HG02852 (cell line): ENCODE measurements around the gene AKAP1.

Source experiments
- ATAC-seq: cut with Tn5 transposase; IDR thresholded peaks from one replicate; pipeline ENCODE4 v1.9.1; 2021; ENCODE audit warnings: mild to moderate bottlenecking, moderate library complexity; ENCODE audit not compliant: unreplicated experiment

Gene AKAP1

GRCh38 chr17:57125866-57126265 lies 40.8 kb downstream of the AKAP1 start:
- no peak for ATAC-seq

DNA sequence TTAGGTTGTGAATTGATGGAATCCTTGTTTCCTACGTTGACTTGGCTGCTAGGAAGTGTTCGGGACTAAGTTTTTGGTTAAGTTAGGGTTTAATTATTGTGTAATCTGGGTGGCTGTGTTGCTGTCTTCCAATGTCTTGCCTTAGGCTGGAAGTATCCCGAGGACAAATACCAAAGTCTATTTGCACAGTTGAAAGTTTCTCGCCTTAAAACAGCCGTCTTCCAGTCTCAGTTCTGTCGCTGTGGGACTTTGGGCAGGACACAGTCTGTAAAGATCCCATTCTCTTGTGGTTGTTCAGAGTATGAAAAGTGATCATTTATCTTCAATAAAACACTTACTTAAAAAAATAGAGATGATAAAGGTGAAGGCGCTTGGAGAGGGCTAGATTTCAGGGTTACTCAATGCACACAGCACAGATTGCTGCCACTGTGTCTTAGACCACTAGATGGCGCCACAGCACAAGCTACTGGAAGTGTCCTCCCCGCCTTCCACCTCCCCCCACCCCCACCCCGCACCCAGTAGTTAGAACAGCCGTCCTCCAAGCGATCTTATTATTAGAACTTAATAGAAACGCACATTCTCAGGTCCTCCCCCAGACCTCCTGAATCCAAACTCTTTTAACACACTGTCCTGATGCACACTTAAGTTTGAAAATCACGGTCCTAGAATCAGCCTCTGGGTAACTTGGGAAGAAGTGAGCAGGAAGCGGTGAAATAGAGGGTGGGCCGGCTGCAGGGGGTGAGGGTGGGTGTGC lies 45.8 kb downstream of the AKAP1 start:
- ATAC-seq = no peak

DNA sequence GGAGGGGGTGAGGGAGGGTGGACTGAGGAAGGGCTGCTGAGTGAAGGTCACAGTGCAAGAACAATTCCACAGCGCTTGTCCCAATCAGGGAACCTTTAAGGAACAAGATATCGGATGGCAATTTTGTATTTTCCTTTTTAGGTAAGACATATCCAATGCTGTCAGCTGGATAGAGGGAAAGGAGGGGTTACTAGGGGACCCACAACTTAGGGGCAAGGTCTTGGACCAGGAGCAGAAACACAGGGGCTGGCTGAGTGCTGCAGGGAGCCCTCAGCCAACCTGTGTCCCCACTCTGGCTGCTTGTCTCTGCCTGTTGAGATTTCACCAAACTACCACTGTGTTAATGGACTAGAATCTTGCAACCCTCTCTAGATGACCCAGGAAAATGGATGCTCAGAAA lies 47.6 kb downstream of the AKAP1 start:
- no peak for ATAC-seq

- no peak for ATAC-seq
These were observed 48.4 kb downstream of the AKAP1 start for GRCh38 chr17:57133486-57133885.

DNA sequence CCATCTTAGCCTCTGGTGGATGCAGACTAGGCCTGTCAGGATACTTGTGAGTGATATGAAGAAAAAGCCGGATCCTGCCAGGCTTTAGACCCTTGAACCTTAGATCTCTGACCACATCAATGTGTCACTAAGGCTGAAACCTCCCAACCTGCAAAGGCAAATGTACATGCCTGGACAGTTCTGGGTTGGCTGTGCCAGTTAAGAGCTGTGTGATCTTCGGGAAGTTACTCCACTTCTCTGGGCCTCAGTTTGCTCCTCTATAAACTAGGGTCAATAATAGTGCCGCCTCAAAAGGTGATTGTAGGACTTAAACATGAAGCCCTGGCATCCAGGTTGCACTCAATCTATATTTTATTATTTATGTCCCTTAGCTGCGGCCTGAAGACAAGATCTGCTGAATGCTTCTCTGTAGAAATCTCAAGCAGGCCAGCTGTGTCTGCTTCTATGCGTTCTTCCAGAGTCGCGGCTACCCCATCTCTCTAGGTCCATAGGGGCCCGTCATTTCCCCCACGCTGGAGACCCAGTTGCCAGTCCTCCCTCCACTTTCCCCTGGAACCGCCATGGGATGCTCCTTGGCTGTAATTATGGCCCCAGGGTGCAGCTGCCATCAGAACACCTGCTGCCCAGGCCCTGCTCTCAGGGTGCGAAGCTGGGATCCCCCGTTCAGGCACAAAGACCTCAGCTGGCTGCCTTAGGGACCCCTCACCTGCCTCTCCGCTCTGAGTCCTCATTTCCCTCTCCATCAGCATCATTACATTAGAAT lies 50.2 kb downstream of the AKAP1 start:
- ATAC-seq = no peak

DNA sequence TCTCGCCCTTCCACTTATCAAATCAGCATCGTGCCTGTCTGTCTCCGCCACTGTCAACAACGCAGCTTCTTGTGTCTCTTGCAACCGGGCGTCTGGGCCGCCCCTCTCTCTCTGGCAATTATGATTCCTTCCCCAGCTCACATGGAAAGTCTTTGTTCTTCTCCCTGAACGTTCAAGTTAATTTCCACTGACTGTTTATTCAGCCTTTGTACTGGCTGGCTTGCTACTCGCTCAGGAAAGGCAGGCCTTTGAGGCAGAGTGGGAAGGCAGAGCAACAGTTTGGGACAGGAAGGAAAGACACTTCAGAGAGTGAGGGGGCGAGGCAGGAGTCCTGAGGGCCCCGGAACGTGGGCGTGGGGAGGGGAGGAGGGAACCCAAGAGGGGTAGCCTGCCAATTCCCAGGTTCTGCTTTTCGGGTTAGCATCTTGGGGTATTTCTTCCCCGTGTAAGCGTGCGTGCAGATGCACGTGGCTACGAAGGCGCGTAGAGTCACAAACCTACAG lies 50.8 kb downstream of the AKAP1 start:
- ATAC-seq = no peak

- no peak for ATAC-seq
These were observed 51.3 kb downstream of the AKAP1 start for GRCh38 chr17:57136355-57136754.

DNA sequence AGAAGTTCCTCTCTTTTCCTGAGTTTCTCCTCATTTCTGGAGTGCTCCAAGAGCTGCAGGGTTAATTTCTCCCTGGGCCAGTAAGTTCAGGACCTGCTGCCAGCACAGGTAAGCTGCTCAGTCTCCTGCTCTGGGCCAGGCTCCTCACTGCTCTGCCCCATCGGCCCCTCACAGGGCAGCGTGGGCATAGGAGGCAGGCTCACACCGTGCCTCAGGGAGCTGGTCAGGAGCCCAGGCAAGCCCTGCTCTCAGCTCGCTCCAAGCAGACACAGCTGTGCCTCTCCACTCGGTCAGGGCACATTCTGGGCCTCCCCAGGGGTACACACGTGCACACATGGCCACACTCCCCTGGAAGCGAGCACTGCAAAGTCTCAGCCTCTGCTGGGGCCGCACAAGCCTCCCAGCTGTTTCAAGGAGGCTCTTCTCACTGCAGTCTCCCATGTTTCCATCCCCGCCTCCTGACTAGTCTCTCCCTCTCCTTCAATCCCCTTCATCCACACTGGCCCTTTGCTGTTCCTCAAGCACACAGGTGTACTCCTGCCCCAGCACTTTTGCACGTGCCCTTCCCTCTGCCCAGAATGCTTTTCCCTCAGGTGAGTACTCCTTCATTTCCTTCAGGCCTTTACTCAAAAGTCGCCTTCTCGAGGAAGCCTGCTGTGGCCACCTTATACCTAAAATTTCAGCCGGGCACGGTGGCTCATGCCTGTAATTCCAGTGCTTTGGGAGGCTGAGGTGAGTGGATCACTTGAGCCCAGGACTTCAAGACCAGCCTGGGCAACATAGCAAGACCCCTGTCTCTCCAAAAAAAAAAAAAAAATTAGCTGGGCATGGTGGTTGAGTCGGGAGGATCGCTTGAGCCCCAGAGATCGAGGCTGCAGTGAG lies 53.2 kb downstream of the AKAP1 start:
- no peak for ATAC-seq

GRCh38 chr17:57138956-57139576 lies 54.0 kb downstream of the AKAP1 start:
- no peak for ATAC-seq

- ATAC-seq = no peak
These were observed 55.3 kb downstream of the AKAP1 start for GRCh38 chr17:57140316-57140715.

DNA sequence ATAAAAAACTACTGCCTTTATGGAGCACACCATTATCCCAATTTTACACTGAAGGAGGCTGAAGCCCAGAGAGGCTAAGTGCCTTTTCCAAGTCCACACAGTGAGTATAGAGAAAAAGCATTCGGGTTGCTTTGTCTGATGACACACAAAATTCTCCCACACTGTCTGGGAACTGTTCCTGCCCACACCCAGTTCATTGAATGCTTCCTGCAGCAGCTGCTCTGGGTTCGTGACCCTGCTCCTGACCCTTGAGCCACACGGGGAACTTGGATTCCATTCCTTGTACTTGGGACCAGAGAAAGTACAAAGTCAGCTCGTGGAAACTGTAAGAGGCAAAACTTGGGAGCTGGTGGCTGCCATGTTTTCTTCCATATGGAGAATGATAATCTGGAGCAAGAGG lies 57.9 kb downstream of the AKAP1 start:
- no peak for ATAC-seq

DNA sequence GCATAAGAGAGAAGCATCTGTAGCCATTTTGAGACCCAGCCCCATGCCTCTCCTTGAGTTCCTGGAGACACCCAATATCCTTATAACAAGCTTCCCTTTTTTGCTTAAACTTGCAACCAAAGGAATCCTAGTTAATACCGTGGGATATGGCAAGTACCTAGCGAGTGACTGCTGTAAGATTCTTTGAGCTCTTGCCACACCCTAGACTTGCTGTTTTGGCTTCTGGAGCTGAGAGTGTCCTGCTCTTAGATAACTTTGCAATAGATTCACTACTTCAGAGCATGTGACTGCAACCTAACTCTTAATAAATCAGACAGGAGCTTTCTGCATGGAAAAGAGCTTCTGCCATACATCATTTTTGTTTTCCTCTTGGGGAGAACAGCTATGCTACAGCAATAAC lies 58.3 kb downstream of the AKAP1 start:
- no peak for ATAC-seq

GRCh38 chr17:57143919-57144318 lies 58.9 kb downstream of the AKAP1 start:
- no peak for ATAC-seq

DNA sequence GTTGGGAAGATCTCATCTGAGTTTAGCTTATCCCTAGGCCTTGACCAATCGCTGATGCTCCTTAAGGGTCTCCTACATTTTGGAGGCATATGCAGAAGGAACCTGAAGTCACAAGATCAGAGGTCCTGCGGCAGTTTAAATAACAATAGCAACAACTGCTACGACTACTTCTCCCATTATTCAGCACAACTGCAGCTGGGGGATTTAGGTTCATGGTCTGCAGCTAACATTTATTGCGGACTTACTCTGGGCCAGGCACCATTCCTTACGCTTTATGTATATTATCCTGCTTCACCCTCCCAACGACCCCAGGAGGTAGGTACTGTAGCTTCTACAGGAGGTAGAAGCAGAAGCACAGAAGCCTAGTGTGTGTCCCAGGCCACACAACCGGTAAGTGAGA lies 59.5 kb downstream of the AKAP1 start:
- ATAC-seq = no peak

DNA sequence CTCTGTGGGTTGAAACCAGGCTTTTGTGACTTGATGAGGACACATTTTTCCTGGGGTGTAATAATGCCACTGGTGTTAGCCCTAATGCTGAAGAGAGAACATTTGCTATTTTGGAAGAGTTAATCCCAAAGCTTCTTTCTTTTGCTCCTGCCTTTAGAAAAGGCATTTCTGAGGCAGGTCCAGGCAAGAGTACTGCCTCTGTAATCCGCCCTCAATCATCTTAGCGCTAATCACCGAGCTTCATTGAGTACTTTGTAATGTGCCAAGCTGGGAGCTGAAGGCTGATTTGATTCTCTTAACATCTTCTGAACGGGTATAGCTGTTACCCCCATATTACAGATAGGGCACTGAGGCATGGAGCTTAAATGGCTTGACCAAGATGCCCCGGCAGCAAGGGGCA lies 60.3 kb downstream of the AKAP1 start:
- ATAC-seq = no peak

DNA sequence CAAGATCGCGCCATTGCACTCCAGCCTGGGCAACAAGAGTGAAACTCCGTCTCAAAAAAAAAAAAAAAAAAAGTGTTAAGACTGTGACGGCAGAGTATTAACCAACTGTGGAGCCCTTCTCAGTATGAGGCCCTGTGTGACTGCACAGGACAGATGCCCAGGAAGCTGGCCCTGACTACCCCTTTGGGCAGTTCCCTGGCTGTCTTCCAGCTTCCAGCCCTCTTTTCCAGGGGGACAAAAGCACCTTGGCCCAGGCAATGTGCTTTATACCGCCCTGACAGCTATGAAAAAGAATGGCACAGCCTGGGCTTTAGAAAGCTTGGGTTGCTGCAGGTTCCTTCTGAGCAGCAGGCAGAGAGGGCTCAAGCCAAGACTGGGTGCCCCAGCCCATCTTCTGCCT lies 61.2 kb downstream of the AKAP1 start:
- ATAC-seq = no peak

DNA sequence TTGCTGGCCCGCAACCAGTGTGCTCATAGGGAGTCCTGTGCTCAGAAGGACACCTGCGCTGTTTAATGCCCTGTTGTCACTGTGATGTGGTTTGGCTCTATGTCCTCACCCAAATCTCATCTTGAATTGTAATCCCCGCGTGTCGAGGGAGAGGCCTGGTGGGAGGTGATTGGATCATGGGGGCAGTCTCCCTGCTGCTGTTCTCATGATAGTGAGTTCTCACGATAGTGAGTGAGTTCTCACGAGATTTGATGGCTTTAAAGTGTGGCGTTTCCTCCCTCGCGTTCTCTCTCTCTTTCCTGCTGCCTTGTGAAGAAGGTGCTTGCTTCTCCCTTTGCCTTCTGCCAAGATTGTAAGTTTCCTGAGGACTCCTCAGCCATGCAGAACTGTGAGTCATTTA lies 66.8 kb downstream of the AKAP1 start:
- ATAC-seq = no peak

DNA sequence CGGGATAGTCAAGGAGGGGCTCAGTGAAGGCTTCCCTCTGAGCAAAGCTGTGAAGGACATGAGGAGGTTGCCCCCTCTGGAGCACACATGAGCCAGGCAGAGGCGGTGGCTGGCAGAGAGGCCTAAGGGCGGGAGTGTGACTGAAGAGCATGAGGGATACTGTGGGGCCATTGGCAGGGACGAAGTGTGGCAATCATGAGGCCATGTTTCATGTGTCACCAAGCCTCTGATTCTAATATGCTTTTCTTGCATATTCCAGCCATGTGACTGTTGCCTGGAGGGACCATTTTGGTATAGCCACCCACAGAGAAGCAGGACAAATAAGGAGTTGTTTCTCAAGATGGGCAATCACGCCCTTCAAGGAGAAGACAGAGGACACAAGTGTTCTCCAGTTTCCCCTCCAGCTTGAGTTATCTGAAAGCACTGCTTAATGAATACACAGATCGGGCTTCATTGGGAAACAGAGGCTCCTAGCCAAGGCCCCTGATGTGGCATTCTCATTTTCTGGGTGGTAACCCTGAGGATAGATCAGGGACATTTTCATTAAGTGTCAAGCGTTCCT lies 68.0 kb downstream of the AKAP1 start:
- no peak for ATAC-seq

DNA sequence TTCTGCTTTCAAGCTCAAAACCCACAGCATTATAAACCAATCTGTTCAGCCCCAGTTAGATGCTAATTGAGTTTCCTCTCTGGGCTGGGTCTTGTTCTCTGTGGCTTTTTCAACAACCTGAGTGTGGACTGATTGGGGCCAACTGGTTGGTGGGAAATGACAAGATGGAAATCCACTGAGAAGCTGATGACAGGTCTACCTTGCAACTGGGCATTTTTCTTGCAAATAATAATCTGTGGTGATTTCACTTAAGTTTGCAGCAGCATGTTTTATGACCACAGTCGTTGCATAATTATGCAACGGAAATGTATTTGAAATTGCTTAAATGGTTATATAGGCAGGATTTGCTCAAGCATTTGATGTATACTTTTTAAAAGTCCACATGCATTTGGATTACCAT lies 69.9 kb downstream of the AKAP1 start:
- ATAC-seq = no peak

GRCh38 chr17:57158325-57158724 lies 73.3 kb downstream of the AKAP1 start:
- no peak for ATAC-seq

DNA sequence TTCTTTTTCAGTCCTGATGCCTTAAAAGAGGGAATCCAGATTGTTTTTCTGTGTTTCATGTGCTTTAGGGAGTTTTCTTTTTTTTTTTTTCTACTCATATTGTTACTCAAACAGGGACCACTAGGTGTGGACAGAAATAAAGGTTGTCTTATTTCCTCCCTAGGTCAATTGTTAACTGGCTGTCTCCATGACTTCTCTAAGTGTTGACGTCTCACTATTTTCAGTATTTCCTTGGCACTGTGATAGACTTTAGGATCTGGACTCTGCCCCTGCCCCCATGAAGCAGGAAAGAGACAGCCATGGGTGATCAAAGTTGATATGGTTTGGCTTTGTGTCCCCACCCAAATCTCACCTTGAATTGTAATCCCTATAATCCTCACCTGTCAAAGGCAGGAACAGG lies 73.7 kb downstream of the AKAP1 start:
- ATAC-seq = no peak
